ENCODE measurements around the gene STEAP2.

Gene STEAP2

GRCh38 chr7:90271753-90272152 is 60.2 kb downstream of the STEAP2 start:
- no peak overlapping the region for H3K4me3 ChIP-seq (ENCODE audit: control insufficient read depth, low read depth, low read length)
- DNase-seq (ENCODE audit: low read depth): peak; percentile 50
- no peak for TF ChIP-seq CTCF (IDR thresholded peaks at IDR 0.05; ENCODE audit: control insufficient read depth, insufficient read depth, low read depth, low read length, missing control alignments)

GRCh38 chr7:90272242-90272641 is 60.7 kb downstream of the STEAP2 start:
- TF ChIP-seq CTCF (IDR thresholded peaks at IDR 0.05; ENCODE audit: control insufficient read depth, insufficient read depth, low read depth, low read length, missing control alignments): no peak
- no peak overlapping the region for H3K4me3 ChIP-seq (ENCODE audit: control insufficient read depth, low read depth, low read length)
- DNase-seq (ENCODE audit: low read depth): no peak

DNA sequence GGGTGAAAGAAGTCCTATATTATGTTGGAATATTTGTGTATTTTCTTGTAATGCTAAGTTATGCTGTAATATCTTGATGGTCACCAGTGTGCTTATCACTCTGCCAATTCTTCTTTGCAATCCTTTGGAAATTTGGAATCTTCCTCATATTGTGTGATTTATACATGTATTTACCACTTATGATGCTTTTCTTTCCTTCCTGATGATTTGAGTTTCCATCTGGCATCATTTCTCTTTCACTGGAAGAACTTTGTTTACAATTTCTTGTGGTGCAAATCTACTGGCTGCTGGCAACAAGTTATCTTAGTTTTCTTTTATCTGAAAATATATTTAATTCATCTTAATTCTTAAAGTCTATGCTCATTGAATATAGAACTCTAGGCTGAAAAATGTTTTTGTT is 62.6 kb downstream of the STEAP2 start:
- H3K4me3 ChIP-seq (ENCODE audit: control insufficient read depth, low read depth, low read length): no peak overlapping the region
- no peak for DNase-seq (ENCODE audit: low read depth)
- no peak for TF ChIP-seq CTCF (IDR thresholded peaks at IDR 0.05; ENCODE audit: control insufficient read depth, insufficient read depth, low read depth, low read length, missing control alignments)

- DNase-seq (ENCODE audit: low read depth): no peak
- TF ChIP-seq CTCF (IDR thresholded peaks at IDR 0.05; ENCODE audit: control insufficient read depth, insufficient read depth, low read depth, low read length, missing control alignments): no peak
- no peak overlapping the region for H3K4me3 ChIP-seq (ENCODE audit: control insufficient read depth, low read depth, low read length)
Measured at GRCh38 chr7:90276033-90276728, 64.6 kb downstream of the STEAP2 start.
